ENCODE measurements around the gene POLR1F.

Gene POLR1F, protein sequence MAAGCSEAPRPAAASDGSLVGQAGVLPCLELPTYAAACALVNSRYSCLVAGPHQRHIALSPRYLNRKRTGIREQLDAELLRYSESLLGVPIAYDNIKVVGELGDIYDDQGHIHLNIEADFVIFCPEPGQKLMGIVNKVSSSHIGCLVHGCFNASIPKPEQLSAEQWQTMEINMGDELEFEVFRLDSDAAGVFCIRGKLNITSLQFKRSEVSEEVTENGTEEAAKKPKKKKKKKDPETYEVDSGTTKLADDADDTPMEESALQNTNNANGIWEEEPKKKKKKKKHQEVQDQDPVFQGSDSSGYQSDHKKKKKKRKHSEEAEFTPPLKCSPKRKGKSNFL

DNA sequence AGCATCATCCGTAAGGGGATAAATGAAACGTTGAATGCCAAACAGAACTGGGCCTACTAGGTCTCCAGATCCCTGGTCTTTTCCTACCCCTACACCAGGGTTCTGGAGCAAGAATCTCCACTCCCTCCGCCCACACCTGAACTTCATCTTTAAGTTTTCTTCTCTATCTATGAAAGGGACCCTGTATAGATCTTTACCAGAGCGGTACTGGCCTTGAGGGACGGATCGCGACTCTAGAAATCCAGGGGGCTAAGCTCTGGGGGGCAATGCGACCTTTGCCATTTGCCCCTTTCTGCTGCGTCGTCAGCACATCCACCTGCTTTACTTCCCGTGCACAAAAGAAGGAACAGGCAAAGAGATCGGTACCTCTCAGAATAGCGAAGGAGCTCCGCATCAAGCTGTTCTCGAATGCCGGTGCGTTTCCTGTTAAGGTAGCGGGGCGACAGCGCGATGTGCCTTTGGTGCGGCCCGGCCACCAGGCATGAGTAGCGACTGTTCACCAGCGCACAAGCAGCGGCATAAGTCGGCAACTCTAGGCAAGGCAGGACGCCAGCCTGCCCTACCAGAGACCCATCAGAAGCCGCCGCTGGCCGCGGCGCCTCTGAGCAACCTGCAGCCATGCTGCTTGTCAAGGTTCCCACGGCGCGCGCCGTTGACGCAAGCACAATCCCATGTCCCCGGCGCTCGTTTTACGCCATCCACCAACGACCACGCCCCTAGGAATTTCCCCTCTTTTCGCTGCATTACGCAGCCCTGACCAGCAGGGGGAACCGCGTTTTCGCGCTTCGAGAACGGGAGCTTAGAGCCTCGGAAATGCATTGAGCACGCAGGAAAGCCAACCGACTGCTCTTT is at the start of gene POLR1F:
POLR1F (minus strand) TSS at position 641 of the 852 bp plus-strand sequence; CDS start at position 620, 21 bp downstream.
- Histone ChIP-seq H3K27ac (ENCODE audit: low read length) (peak within 1 kb of the TSS; percentile 89), H3K9me3 (ENCODE audit: control insufficient read depth in 1 of 2, low read length in 2 of 2) (no peaks in the 10 kb centered on the region), H3K4me3 (ENCODE audit: low read depth in 1 of 2, low read length in 2 of 2) (peak within 1 kb of the TSS; percentile 99), H3K36me3 (ENCODE audit: control insufficient read depth in 1 of 2, insufficient read depth in 2 of 2, low read length in 2 of 2) (peaks cover 0 to 3% of the 10 kb centered on the region in 2 donors), H3K4me1 (ENCODE audit: control insufficient read depth in 1 of 2, insufficient read depth in 2 of 2, low read length in 2 of 2) (peaks cover 15 to 22% of the 10 kb centered on the region in 2 donors), H3K27me3 (ENCODE audit: low read depth, low read length) (no peaks in the 10 kb centered on the region)

DNA sequence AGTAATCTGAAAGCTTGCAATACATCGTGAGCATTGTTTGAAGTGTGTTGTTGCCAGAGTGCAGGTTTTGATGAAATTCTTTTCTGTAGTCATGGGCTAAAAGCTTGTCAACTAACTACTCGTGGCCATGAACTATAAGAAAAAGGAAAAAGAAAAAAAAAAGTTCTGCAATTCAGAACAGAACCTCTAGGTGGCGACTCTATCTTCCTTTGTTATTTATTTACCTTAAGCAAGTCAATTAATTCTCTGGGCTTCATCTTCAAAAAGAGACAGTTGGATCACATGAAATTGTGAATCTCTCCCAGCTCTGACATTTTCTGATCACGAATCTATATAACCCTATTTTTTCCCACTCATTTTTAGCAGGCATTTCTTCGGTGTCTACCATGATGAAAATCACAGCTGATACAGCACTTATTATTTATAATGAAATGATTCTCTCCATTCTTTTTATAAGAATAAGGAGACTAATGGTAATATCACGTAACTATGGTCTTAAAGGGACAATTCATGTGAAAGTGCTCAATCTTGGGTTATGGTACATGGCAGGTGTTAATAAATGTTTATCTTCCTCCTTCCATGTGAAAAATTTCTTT is 45.8 kb upstream of the POLR1F start:
- Histone ChIP-seq H3K9me3 (ENCODE audit: control insufficient read depth in 1 of 2, low read length in 2 of 2) (no peaks in the 10 kb centered on the region), H3K4me1 (ENCODE audit: control insufficient read depth in 1 of 2, insufficient read depth in 2 of 2, low read length in 2 of 2) (no peaks in the 10 kb centered on the region), H3K27ac (ENCODE audit: low read length) (no peak overlapping the region), H3K27me3 (ENCODE audit: low read depth, low read length) (no peaks in the 10 kb centered on the region), H3K36me3 (ENCODE audit: control insufficient read depth in 1 of 2, insufficient read depth in 2 of 2, low read length in 2 of 2) (no peaks in the 10 kb centered on the region), H3K4me3 (ENCODE audit: low read depth in 1 of 2, low read length in 2 of 2) (no peak overlapping the region)

GRCh38 chr7:19752020-19752419 is 43.2 kb upstream of the POLR1F start:
- H3K27me3 ChIP-seq (ENCODE audit: low read depth, low read length), result no peaks in the 10 kb centered on the region
- H3K36me3 ChIP-seq (ENCODE audit: control insufficient read depth in 1 of 2, insufficient read depth in 2 of 2, low read length in 2 of 2), result no peaks in the 10 kb centered on the region
- H3K4me1 ChIP-seq (ENCODE audit: control insufficient read depth in 1 of 2, insufficient read depth in 2 of 2, low read length in 2 of 2), result no peaks in the 10 kb centered on the region
- no peak overlapping the region for H3K27ac ChIP-seq (ENCODE audit: low read length)
- no peaks in the 10 kb centered on the region for H3K9me3 ChIP-seq (ENCODE audit: control insufficient read depth in 1 of 2, low read length in 2 of 2)
- H3K4me3 ChIP-seq (ENCODE audit: low read depth in 1 of 2, low read length in 2 of 2), result no peak overlapping the region

GRCh38 chr7:19749658-19750057 is 40.8 kb upstream of the POLR1F start:
- Histone ChIP-seq H3K27me3 (ENCODE audit: low read depth, low read length) (no peaks in the 10 kb centered on the region), H3K4me1 (ENCODE audit: control insufficient read depth in 1 of 2, insufficient read depth in 2 of 2, low read length in 2 of 2) (no peaks in the 10 kb centered on the region), H3K36me3 (ENCODE audit: control insufficient read depth in 1 of 2, insufficient read depth in 2 of 2, low read length in 2 of 2) (no peaks in the 10 kb centered on the region), H3K4me3 (ENCODE audit: low read depth in 1 of 2, low read length in 2 of 2) (no peak overlapping the region), H3K9me3 (ENCODE audit: control insufficient read depth in 1 of 2, low read length in 2 of 2) (no peaks in the 10 kb centered on the region), H3K27ac (ENCODE audit: low read length) (no peak overlapping the region)

- no peak overlapping the region for H3K27ac ChIP-seq (ENCODE audit: low read length)
- no peak overlapping the region for H3K4me3 ChIP-seq (ENCODE audit: low read depth in 1 of 2, low read length in 2 of 2)
- H3K9me3 ChIP-seq (ENCODE audit: control insufficient read depth in 1 of 2, low read length in 2 of 2), result no peaks in the 10 kb centered on the region
- no peaks in the 10 kb centered on the region for H3K36me3 ChIP-seq (ENCODE audit: control insufficient read depth in 1 of 2, insufficient read depth in 2 of 2, low read length in 2 of 2)
- H3K27me3 ChIP-seq (ENCODE audit: low read depth, low read length), result no peaks in the 10 kb centered on the region
- H3K4me1 ChIP-seq (ENCODE audit: control insufficient read depth in 1 of 2, insufficient read depth in 2 of 2, low read length in 2 of 2), result no peaks in the 10 kb centered on the region
Observed at GRCh38 chr7:19747740-19748339, 39.0 kb upstream of the POLR1F start.

- Histone ChIP-seq H3K27ac (ENCODE audit: low read length) (no peak overlapping the region), H3K27me3 (ENCODE audit: low read depth, low read length) (no peaks in the 10 kb centered on the region), H3K4me3 (ENCODE audit: low read depth in 1 of 2, low read length in 2 of 2) (no peak overlapping the region), H3K9me3 (ENCODE audit: control insufficient read depth in 1 of 2, low read length in 2 of 2) (no peaks in the 10 kb centered on the region), H3K36me3 (ENCODE audit: control insufficient read depth in 1 of 2, insufficient read depth in 2 of 2, low read length in 2 of 2) (no peaks in the 10 kb centered on the region), H3K4me1 (ENCODE audit: control insufficient read depth in 1 of 2, insufficient read depth in 2 of 2, low read length in 2 of 2) (no peaks in the 10 kb centered on the region)
Observed at GRCh38 chr7:19744075-19744474, 35.2 kb upstream of the POLR1F start.

GRCh38 chr7:19728716-19729115 is 19.9 kb upstream of the POLR1F start:
- Histone ChIP-seq H3K9me3 (ENCODE audit: control insufficient read depth in 1 of 2, low read length in 2 of 2) (no peaks in the 10 kb centered on the region), H3K27ac (ENCODE audit: low read length) (no peak overlapping the region), H3K36me3 (ENCODE audit: control insufficient read depth in 1 of 2, insufficient read depth in 2 of 2, low read length in 2 of 2) (no peaks in the 10 kb centered on the region), H3K27me3 (ENCODE audit: low read depth, low read length) (peaks cover 5% of the 10 kb centered on the region), H3K4me1 (ENCODE audit: control insufficient read depth in 1 of 2, insufficient read depth in 2 of 2, low read length in 2 of 2) (no peaks in the 10 kb centered on the region), H3K4me3 (ENCODE audit: low read depth in 1 of 2, low read length in 2 of 2) (no peak overlapping the region)

GRCh38 chr7:19725770-19726169 is 16.9 kb upstream of the POLR1F start:
- Histone ChIP-seq H3K27me3 (ENCODE audit: low read depth, low read length) (peaks cover 5% of the 10 kb centered on the region), H3K4me1 (ENCODE audit: control insufficient read depth in 1 of 2, insufficient read depth in 2 of 2, low read length in 2 of 2) (no peaks in the 10 kb centered on the region), H3K27ac (ENCODE audit: low read length) (no peak overlapping the region), H3K9me3 (ENCODE audit: control insufficient read depth in 1 of 2, low read length in 2 of 2) (no peaks in the 10 kb centered on the region), H3K4me3 (ENCODE audit: low read depth in 1 of 2, low read length in 2 of 2) (no peak overlapping the region), H3K36me3 (ENCODE audit: control insufficient read depth in 1 of 2, insufficient read depth in 2 of 2, low read length in 2 of 2) (no peaks in the 10 kb centered on the region)

DNA sequence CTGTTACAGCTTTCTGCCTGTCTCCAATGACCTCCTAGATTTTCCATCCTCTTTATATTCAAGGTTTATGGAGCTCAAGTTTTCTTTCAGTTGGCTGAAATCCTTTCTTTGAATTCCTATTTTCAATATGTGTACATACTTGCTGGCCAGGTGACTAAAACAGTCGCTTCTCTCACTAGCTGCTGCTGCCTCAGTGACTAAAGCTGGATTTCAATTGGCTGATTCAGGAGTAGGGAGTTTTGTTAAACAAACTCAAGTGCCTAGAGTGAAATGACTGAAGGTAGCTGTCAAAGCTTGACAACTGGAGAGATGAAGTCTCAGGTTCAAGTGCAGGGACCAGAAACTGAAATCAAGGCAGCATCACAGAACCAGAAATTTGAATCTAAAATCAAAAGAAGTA is 6.7 kb upstream of the POLR1F start:
- H3K27ac ChIP-seq (ENCODE audit: low read length), result no peak overlapping the region
- H3K4me1 ChIP-seq (ENCODE audit: control insufficient read depth in 1 of 2, insufficient read depth in 2 of 2, low read length in 2 of 2), result no peaks in the 10 kb centered on the region
- no peaks in the 10 kb centered on the region for H3K9me3 ChIP-seq (ENCODE audit: control insufficient read depth in 1 of 2, low read length in 2 of 2)
- no peaks in the 10 kb centered on the region for H3K27me3 ChIP-seq (ENCODE audit: low read depth, low read length)
- H3K4me3 ChIP-seq (ENCODE audit: low read depth in 1 of 2, low read length in 2 of 2), result no peak overlapping the region
- H3K36me3 ChIP-seq (ENCODE audit: control insufficient read depth in 1 of 2, insufficient read depth in 2 of 2, low read length in 2 of 2), result no peaks in the 10 kb centered on the region

DNA sequence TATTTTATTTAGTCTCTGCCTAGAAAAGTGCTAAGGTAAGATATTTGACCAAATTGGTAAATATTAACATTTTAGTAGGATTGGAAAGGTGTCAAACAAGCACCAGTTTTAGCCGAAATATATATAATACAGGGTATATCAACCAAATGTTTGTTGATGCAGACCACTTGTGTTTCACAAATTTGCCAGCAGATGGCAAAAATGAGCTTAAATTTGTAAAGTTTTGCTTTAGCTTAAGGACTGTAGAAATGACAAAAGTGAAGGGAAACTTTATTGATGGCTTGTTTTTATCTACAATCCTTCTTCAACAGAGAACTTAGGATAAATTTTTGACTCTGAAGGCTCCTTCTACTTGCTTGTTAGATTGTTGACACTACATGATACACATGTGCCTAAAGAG is 4.8 kb upstream of the POLR1F start:
- Histone ChIP-seq H3K36me3 (ENCODE audit: control insufficient read depth in 1 of 2, insufficient read depth in 2 of 2, low read length in 2 of 2) (peaks cover 0 to under 1% of the 10 kb centered on the region in 2 donors), H3K4me1 (ENCODE audit: control insufficient read depth in 1 of 2, insufficient read depth in 2 of 2, low read length in 2 of 2) (peaks cover 6 to 7% of the 10 kb centered on the region in 2 donors), H3K9me3 (ENCODE audit: control insufficient read depth in 1 of 2, low read length in 2 of 2) (no peaks in the 10 kb centered on the region), H3K27ac (ENCODE audit: low read length) (no peak overlapping the region), H3K27me3 (ENCODE audit: low read depth, low read length) (no peaks in the 10 kb centered on the region), H3K4me3 (ENCODE audit: low read depth in 1 of 2, low read length in 2 of 2) (no peak overlapping the region)

DNA sequence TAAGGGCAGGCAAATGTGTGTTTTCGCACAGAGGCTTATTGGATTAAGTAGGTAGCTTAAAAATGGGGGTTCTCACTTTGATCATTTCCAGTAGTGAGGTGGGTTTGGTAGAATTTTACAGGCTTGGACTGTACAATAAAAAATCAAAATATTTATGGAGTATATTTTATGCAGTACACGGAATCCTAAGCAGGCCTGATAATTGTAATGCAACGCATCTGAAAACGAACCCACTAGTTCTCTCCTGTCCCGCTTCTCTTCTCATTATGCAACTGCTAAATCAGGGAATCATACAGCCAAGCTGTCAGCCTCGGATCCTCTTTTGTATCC is 377 bp upstream of the POLR1F start:
- H3K36me3 ChIP-seq (ENCODE audit: control insufficient read depth in 1 of 2, insufficient read depth in 2 of 2, low read length in 2 of 2), result peaks cover 0 to 3% of the 10 kb centered on the region in 2 donors
- no peaks in the 10 kb centered on the region for H3K27me3 ChIP-seq (ENCODE audit: low read depth, low read length)
- peak overlapping the region; percentile 39 for H3K27ac ChIP-seq (ENCODE audit: low read length)
- H3K9me3 ChIP-seq (ENCODE audit: control insufficient read depth in 1 of 2, low read length in 2 of 2), result no peaks in the 10 kb centered on the region
- peaks cover 15 to 22% of the 10 kb centered on the region in 2 donors for H3K4me1 ChIP-seq (ENCODE audit: control insufficient read depth in 1 of 2, insufficient read depth in 2 of 2, low read length in 2 of 2)
- peak overlapping the region; percentile 99 for H3K4me3 ChIP-seq (ENCODE audit: low read depth in 1 of 2, low read length in 2 of 2)

All from muscle layer of duodenum (tissue), 2 donors.